ENCODE results near the gene DDR1. TPM values are rescaled to one million over a fixed set of nuclear protein-coding genes. Genes with fewer than 3 reads are reported as not detected.
"Not testable (repeated sequence)": the region's sequence is repeated elsewhere in the genome, so short reads cannot be mapped to it uniquely, and the experiment has no call there.

The DDR1 gene
- total and polyA plus RNA-seq, 2 donors from 2014 or later: 95.8 to 362 TPM

- no peaks in the 10 kb centered on the region for H3K27me3 ChIP-seq (ENCODE audit: control insufficient read depth, insufficient read depth, low read length)
- DNase-seq: no peak
- TF ChIP-seq, protein P1, sequence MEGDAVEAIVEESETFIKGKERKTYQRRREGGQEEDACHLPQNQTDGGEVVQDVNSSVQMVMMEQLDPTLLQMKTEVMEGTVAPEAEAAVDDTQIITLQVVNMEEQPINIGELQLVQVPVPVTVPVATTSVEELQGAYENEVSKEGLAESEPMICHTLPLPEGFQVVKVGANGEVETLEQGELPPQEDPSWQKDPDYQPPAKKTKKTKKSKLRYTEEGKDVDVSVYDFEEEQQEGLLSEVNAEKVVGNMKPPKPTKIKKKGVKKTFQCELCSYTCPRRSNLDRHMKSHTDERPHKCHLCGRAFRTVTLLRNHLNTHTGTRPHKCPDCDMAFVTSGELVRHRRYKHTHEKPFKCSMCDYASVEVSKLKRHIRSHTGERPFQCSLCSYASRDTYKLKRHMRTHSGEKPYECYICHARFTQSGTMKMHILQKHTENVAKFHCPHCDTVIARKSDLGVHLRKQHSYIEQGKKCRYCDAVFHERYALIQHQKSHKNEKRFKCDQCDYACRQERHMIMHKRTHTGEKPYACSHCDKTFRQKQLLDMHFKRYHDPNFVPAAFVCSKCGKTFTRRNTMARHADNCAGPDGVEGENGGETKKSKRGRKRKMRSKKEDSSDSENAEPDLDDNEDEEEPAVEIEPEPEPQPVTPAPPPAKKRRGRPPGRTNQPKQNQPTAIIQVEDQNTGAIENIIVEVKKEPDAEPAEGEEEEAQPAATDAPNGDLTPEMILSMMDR (IDR thresholded peaks at IDR 0.05; ENCODE audit: borderline replicate concordance, extremely low read depth, insufficient read depth): no peak
- H3K36me3 ChIP-seq (ENCODE audit: control insufficient read depth in 2 of 3, insufficient read depth in 3 of 3, low read length in 3 of 3): peaks cover 2 to 20% (median 5%) of the 10 kb centered on the region in 3 donors
- no peak overlapping the region for H3K4me3 ChIP-seq (ENCODE audit: low read length in 3 of 3)
- no peak overlapping the region for H3K27ac ChIP-seq (ENCODE audit: low read depth in 2 of 2, low read length in 2 of 2)
- no peaks in the 10 kb centered on the region for H3K9me3 ChIP-seq (ENCODE audit: control insufficient read depth in 2 of 3, insufficient read depth in 1 of 3, low read length in 3 of 3)
- no peak for FAIRE-seq
- intact Hi-C loops (cut with DNase I): loop anchor here (10.0 kb wide), 1 partner anchor 157 kb away; no protein-coding TSS in a partner anchor
- peaks cover 0 to 31% (median 22%) of the 10 kb centered on the region in 3 donors for H3K4me1 ChIP-seq (ENCODE audit: control insufficient read depth in 2 of 3, insufficient read depth in 2 of 3, low read depth in 1 of 3, low read length in 3 of 3)
- H3K9ac ChIP-seq (ENCODE audit: low read length in 3 of 3): peak overlapping the region in 1 of 3 donors; percentile 22
Observed at GRCh38 chr6:30917487-30917886, 33.2 kb downstream of the DDR1 start.

GRCh38 chr6:30918670-30919069 lies 34.4 kb downstream of the DDR1 start:
- Histone ChIP-seq H3K27ac (ENCODE audit: low read depth in 2 of 2, low read length in 2 of 2) (no peak overlapping the region), H3K4me3 (ENCODE audit: low read length in 3 of 3) (no peak overlapping the region), H3K4me1 (ENCODE audit: control insufficient read depth in 2 of 3, insufficient read depth in 2 of 3, low read depth in 1 of 3, low read length in 3 of 3) (peaks cover 0 to 22% (median 20%) of the 10 kb centered on the region in 3 donors), H3K9me3 (ENCODE audit: control insufficient read depth in 2 of 3, insufficient read depth in 1 of 3, low read length in 3 of 3) (no peaks in the 10 kb centered on the region), H3K27me3 (ENCODE audit: control insufficient read depth, insufficient read depth, low read length) (no peaks in the 10 kb centered on the region), H3K36me3 (ENCODE audit: control insufficient read depth in 2 of 3, insufficient read depth in 3 of 3, low read length in 3 of 3) (peaks cover 2 to 13% (median 11%) of the 10 kb centered on the region in 3 donors), H3K9ac (ENCODE audit: low read length in 3 of 3) (no peak overlapping the region)
- no peak for DNase-seq
- no peak for FAIRE-seq
- TF ChIP-seq, protein P1 (IDR thresholded peaks at IDR 0.05; ENCODE audit: borderline replicate concordance, extremely low read depth, insufficient read depth): no peak
- intact Hi-C loops (cut with DNase I): loop anchor here (10.0 kb wide), 1 partner anchor 156 kb away; no protein-coding TSS in a partner anchor

DNA sequence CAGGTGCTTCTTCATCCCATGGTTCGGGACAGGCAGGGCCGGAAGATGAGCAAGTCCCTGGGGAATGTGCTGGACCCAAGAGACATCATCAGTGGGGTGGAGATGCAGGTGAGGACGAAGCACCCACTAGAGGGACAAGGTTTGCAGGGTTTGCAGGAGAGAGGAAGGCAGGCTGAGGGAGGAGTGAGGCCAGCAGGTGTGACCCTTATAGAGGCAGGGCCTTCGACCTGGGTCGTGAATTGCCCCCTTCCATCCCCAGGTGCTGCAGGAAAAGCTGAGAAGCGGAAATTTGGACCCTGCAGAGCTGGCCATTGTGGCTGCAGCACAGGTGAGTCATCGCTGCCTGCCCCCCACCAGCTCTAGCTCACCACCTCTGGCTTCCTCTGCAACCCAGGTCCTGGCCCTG lies 38.1 kb downstream of the DDR1 start:
- H3K9ac ChIP-seq (ENCODE audit: low read length in 3 of 3): no peak overlapping the region
- intact Hi-C loops (cut with DNase I): no loop called here
- H3K36me3 ChIP-seq (ENCODE audit: control insufficient read depth in 2 of 3, insufficient read depth in 3 of 3, low read length in 3 of 3): peaks cover 2 to 16% (median 13%) of the 10 kb centered on the region in 3 donors
- no peaks in the 10 kb centered on the region for H3K27me3 ChIP-seq (ENCODE audit: control insufficient read depth, insufficient read depth, low read length)
- H3K9me3 ChIP-seq (ENCODE audit: control insufficient read depth in 2 of 3, insufficient read depth in 1 of 3, low read length in 3 of 3): no peaks in the 10 kb centered on the region
- no peak for DNase-seq
- no peak overlapping the region for H3K27ac ChIP-seq (ENCODE audit: low read depth in 2 of 2, low read length in 2 of 2)
- FAIRE-seq: no peak
- TF ChIP-seq, protein P1 (IDR thresholded peaks at IDR 0.05; ENCODE audit: borderline replicate concordance, extremely low read depth, insufficient read depth): no peak
- H3K4me3 ChIP-seq (ENCODE audit: low read length in 3 of 3): no peak overlapping the region
- peaks cover 0 to 4% (median 1%) of the 10 kb centered on the region in 3 donors for H3K4me1 ChIP-seq (ENCODE audit: control insufficient read depth in 2 of 3, insufficient read depth in 2 of 3, low read depth in 1 of 3, low read length in 3 of 3)

DNA sequence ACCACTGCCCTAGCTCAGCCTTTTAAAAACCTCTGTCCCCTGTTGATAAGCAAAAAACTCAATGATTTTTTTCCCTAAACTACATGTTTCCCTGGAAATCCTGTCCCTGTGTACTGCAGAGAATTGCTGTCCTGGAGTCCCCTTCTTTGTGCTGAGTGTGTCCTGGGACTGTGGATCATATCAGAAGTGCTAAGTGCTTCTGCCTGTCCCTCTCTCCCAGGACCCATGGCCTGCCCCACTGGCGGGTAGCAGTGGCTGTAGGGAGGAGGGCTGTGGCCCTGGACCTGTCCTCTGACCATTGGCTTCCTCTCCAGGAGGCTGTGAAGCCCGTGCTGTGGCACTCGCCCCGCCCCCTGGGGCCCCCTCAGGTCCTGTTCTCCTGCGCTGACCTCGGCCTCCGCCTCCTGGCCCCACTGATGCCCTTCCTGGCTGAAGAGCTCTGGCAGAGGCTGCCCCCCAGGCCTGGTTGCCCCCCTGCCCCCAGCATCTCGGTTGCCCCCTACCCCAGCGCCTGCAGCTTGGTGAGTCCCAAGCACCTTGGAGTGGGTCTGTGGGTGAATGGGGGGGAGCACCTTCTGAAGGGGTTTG lies 39.8 kb downstream of the DDR1 start:
- H3K27me3 ChIP-seq (ENCODE audit: control insufficient read depth, insufficient read depth, low read length); DNase-seq; H3K9me3 ChIP-seq (ENCODE audit: control insufficient read depth in 2 of 3, insufficient read depth in 1 of 3, low read length in 3 of 3); FAIRE-seq; H3K9ac ChIP-seq (ENCODE audit: low read length in 3 of 3); H3K27ac ChIP-seq (ENCODE audit: low read depth in 2 of 2, low read length in 2 of 2); H3K4me3 ChIP-seq (ENCODE audit: low read length in 3 of 3); H3K4me1 ChIP-seq (ENCODE audit: control insufficient read depth in 2 of 3, insufficient read depth in 2 of 3, low read depth in 1 of 3, low read length in 3 of 3); intact Hi-C loops (cut with DNase I): not testable (repeated sequence)
- H3K36me3 ChIP-seq (ENCODE audit: control insufficient read depth in 2 of 3, insufficient read depth in 3 of 3, low read length in 3 of 3): peaks cover 2 to 16% (median 13%) of the 10 kb centered on the region in 3 donors
